Measurements from ENCODE around the gene PFDN6.

Gene PFDN6

GRCh38 chr6:33319939-33320314 lies 30.5 kb downstream of the PFDN6 start:
- POLR2A ChIA-PET = no interaction called here
- DNase-seq = no peak
- Histone ChIP-seq H3K9me3 (ENCODE audit: control extremely low read depth in 1 of 5, control insufficient read depth in 4 of 5, insufficient read depth in 2 of 5, low read depth in 1 of 5, low read length in 4 of 5) (no peaks in the 10 kb centered on the region), H3K4me1 (ENCODE audit: control extremely low read depth in 1 of 4, control insufficient read depth in 4 of 4, insufficient read depth in 4 of 4, low read length in 3 of 4) (peaks cover 10 to 77% (median 50%) of the 10 kb centered on the region in 4 experiments), H3K27me3 (replicated peaks in 2 of 5; ENCODE audit: control insufficient read depth in 4 of 5, insufficient read depth in 5 of 5, low read length in 4 of 5) (no peaks in the 10 kb centered on the region), H3K4me3 (ENCODE audit: control insufficient read depth in 1 of 7, extremely low read depth in 1 of 7, insufficient read depth in 4 of 7, low read depth in 2 of 7, low read length in 6 of 7) (no peak overlapping the region), H3K27ac (ENCODE audit: insufficient read depth in 1 of 2, low read depth in 1 of 2, low read length in 2 of 2, poor library complexity in 1 of 2, severe bottlenecking in 2 of 2) (peak overlapping the region in 1 of 2 experiments; percentile 28), H3K36me3 (ENCODE audit: control insufficient read depth in 4 of 4, insufficient read depth in 4 of 4, low read length in 3 of 4) (peaks cover 8 to 39% (median 29%) of the 10 kb centered on the region in 4 experiments)
- CTCF ChIA-PET = no interaction called here
- WGBS (ENCODE audit: insufficient coverage) = 90% methylated on average over 3 of the region's 3 CpGs

DNA sequence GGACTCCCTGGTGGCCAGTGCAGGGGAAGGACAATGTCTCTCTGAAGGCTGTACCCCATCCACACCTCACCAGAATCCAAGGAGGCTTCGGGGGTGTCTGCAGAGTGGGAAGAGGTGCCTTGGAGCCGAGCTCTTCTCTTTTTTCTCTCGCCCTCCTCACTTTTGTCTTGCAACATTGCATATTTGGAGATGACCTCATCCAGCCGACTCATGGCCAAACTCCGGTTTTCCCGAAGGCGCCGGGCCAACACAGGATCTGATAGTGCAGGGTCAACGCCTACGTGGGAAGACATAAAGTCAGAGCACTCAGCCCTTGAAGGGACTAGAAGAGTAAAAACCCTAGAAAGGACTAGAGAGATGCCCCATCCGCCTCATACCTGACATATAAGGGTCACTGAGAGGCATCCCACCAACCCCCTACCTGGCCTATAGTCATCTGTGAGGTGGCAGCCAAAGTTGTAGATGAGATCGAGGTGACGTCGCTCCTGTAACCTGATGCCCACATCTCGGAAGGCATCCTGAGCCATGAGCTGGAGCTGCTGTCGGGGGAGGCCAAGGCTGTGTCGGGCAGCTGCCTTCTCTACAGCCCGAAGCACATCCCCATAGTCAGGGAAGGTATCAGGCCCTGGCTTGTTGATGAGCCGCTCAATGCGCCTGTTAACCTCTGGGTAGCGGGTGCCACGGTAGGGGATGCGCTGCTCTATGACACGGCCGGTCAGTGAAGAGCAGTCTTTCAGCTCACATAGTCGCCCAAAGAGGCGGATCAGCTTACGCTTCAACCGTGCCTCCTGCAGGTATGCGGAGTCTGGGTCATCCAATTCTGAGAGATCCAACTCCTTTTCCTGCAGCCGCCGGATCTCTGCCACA lies 31.1 kb downstream of the PFDN6 start:
- peak overlapping the region in 1 of 2 experiments; percentile 28 for H3K27ac ChIP-seq (ENCODE audit: insufficient read depth in 1 of 2, low read depth in 1 of 2, low read length in 2 of 2, poor library complexity in 1 of 2, severe bottlenecking in 2 of 2)
- peaks cover 10 to 71% (median 44%) of the 10 kb centered on the region in 4 experiments for H3K4me1 ChIP-seq (ENCODE audit: control extremely low read depth in 1 of 4, control insufficient read depth in 4 of 4, insufficient read depth in 4 of 4, low read length in 3 of 4)
- CTCF ChIA-PET = interaction anchor here (0.6 to 0.9 kb wide), 2 partner anchors 9 to 22 kb away, joined by 3 read pairs; no protein-coding TSS in a partner anchor
- POLR2A ChIA-PET = interaction anchor here (0.5 kb wide), 1 partner anchor 15 kb away, joined by 3 read pairs; no protein-coding TSS in a partner anchor
- H3K36me3 ChIP-seq (ENCODE audit: control insufficient read depth in 4 of 4, insufficient read depth in 4 of 4, low read length in 3 of 4) = peaks cover 8 to 37% (median 29%) of the 10 kb centered on the region in 4 experiments
- WGBS (ENCODE audit: insufficient coverage) = 96% methylated on average over 28 of the region's 32 CpGs
- no peak for DNase-seq
- peak overlapping the region in 1 of 7 experiments; percentile 37 for H3K4me3 ChIP-seq (ENCODE audit: control insufficient read depth in 1 of 7, extremely low read depth in 1 of 7, insufficient read depth in 4 of 7, low read depth in 2 of 7, low read length in 6 of 7)
- H3K9me3 ChIP-seq (ENCODE audit: control extremely low read depth in 1 of 5, control insufficient read depth in 4 of 5, insufficient read depth in 2 of 5, low read depth in 1 of 5, low read length in 4 of 5) = no peaks in the 10 kb centered on the region
- H3K27me3 ChIP-seq (replicated peaks in 2 of 5; ENCODE audit: control insufficient read depth in 4 of 5, insufficient read depth in 5 of 5, low read length in 4 of 5) = no peaks in the 10 kb centered on the region

DNA sequence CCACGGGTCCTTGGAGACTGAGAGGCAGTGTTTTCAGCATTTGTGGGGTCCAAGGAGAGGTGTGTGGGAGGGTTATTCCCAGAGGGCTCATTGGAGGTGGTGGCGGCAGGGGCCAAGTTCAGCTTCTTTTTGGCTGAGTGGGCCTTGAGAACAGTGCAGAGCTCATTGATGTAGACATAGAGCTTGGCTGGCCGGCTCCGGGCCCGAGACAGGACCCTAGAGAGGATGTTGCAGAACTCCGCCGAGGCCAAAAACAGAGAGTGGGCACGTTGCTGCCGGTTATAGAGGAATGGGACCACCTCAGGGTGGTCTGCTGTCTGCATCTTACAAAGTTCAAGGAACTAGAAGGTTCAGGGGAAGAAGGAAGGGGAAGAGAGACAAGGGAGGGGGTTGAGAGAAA lies 31.8 kb downstream of the PFDN6 start:
- H3K9me3 ChIP-seq (ENCODE audit: control extremely low read depth in 1 of 5, control insufficient read depth in 4 of 5, insufficient read depth in 2 of 5, low read depth in 1 of 5, low read length in 4 of 5) = no peaks in the 10 kb centered on the region
- DNase-seq = no peak
- no peaks in the 10 kb centered on the region for H3K27me3 ChIP-seq (replicated peaks in 2 of 5; ENCODE audit: control insufficient read depth in 4 of 5, insufficient read depth in 5 of 5, low read length in 4 of 5)
- CTCF ChIA-PET = interaction anchor here (0.9 kb wide), 1 partner anchor 9 kb away, joined by 3 read pairs; no protein-coding TSS in a partner anchor
- 87% methylated on average over 8 of the region's 9 CpGs for WGBS (ENCODE audit: insufficient coverage)
- POLR2A ChIA-PET = interaction anchor here (0.5 kb wide), 1 partner anchor 14 kb away, joined by 3 read pairs; no protein-coding TSS in a partner anchor
- peaks cover 8 to 36% (median 27%) of the 10 kb centered on the region in 4 experiments for H3K36me3 ChIP-seq (ENCODE audit: control insufficient read depth in 4 of 4, insufficient read depth in 4 of 4, low read length in 3 of 4)
- H3K4me3 ChIP-seq (ENCODE audit: control insufficient read depth in 1 of 7, extremely low read depth in 1 of 7, insufficient read depth in 4 of 7, low read depth in 2 of 7, low read length in 6 of 7) = peak overlapping the region in 2 of 7 experiments; percentile 91 to 93
- H3K27ac ChIP-seq (ENCODE audit: insufficient read depth in 1 of 2, low read depth in 1 of 2, low read length in 2 of 2, poor library complexity in 1 of 2, severe bottlenecking in 2 of 2) = peak overlapping the region; percentile 25 to 94
- H3K4me1 ChIP-seq (ENCODE audit: control extremely low read depth in 1 of 4, control insufficient read depth in 4 of 4, insufficient read depth in 4 of 4, low read length in 3 of 4) = peaks cover 10 to 67% (median 42%) of the 10 kb centered on the region in 4 experiments

DNA sequence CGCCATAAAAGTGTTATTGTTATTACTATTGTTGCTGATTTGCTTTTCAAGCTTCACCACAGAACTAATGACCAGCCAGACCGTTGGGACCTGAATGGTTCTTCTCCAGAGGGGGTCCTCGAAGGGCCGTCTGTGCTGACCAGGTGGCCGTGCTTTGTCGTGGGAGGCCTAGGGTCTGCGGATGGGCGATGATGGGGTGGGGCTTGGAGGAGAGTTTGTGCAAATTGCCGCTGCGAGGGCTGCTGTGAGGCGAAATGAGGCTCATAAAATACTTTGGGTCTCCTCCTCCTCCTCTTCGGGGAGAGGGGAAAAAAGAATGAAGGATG lies 34.2 kb downstream of the PFDN6 start:
- ChIA-PET CTCF (interaction anchor here (0.7 to 1.4 kb wide), 3 partner anchors 9 to 25 kb away, joined by 3 read pairs; no protein-coding TSS in a partner anchor), POLR2A (interaction anchor here (0.6 to 1.3 kb wide), 4 partner anchors 10 to 52 kb away, joined by 3 to 4 read pairs (median 3); partner anchors contain the start of genes RPS18 and VPS52)
- Histone ChIP-seq H3K9me3 (ENCODE audit: control extremely low read depth in 1 of 5, control insufficient read depth in 4 of 5, insufficient read depth in 2 of 5, low read depth in 1 of 5, low read length in 4 of 5) (no peaks in the 10 kb centered on the region), H3K4me1 (ENCODE audit: control extremely low read depth in 1 of 4, control insufficient read depth in 4 of 4, insufficient read depth in 4 of 4, low read length in 3 of 4) (peaks cover 10 to 51% (median 31%) of the 10 kb centered on the region in 4 experiments), H3K27ac (ENCODE audit: insufficient read depth in 1 of 2, low read depth in 1 of 2, low read length in 2 of 2, poor library complexity in 1 of 2, severe bottlenecking in 2 of 2) (peak overlapping the region; percentile 85 to 94), H3K36me3 (ENCODE audit: control insufficient read depth in 4 of 4, insufficient read depth in 4 of 4, low read length in 3 of 4) (peaks cover 8 to 33% (median 25%) of the 10 kb centered on the region in 4 experiments), H3K4me3 (ENCODE audit: control insufficient read depth in 1 of 7, extremely low read depth in 1 of 7, insufficient read depth in 4 of 7, low read depth in 2 of 7, low read length in 6 of 7) (peak overlapping the region; percentile 50 to 94 (median 90)), H3K27me3 (replicated peaks in 2 of 5; ENCODE audit: control insufficient read depth in 4 of 5, insufficient read depth in 5 of 5, low read length in 4 of 5) (no peaks in the 10 kb centered on the region)
- DNase-seq = peak in 1 of 3 donors; percentile 32
- 0% methylated on average over 7 of the region's 12 CpGs for WGBS (ENCODE audit: insufficient coverage)

- H3K27me3 ChIP-seq (replicated peaks in 2 of 5; ENCODE audit: control insufficient read depth in 4 of 5, insufficient read depth in 5 of 5, low read length in 4 of 5) = no peaks in the 10 kb centered on the region
- ChIA-PET POLR2A (interaction anchor here (0.6 to 1.3 kb wide), 4 partner anchors 11 to 52 kb away, joined by 3 to 4 read pairs (median 3); partner anchors contain the start of genes RPS18 and VPS52), CTCF (interaction anchor here (0.6 to 1.4 kb wide), 4 partner anchors 8 to 98 kb away, joined by 3 read pairs; no protein-coding TSS in a partner anchor)
- H3K9me3 ChIP-seq (ENCODE audit: control extremely low read depth in 1 of 5, control insufficient read depth in 4 of 5, insufficient read depth in 2 of 5, low read depth in 1 of 5, low read length in 4 of 5) = no peaks in the 10 kb centered on the region
- 0% methylated on average over 6 of the region's 7 CpGs for WGBS (ENCODE audit: insufficient coverage)
- DNase-seq = peak; percentile 47 to 71 (median 68)
- peaks cover 8 to 27% (median 21%) of the 10 kb centered on the region in 4 experiments for H3K36me3 ChIP-seq (ENCODE audit: control insufficient read depth in 4 of 4, insufficient read depth in 4 of 4, low read length in 3 of 4)
- H3K4me3 ChIP-seq (ENCODE audit: control insufficient read depth in 1 of 7, extremely low read depth in 1 of 7, insufficient read depth in 4 of 7, low read depth in 2 of 7, low read length in 6 of 7) = peak overlapping the region in 6 of 7 experiments; percentile 79 to 94 (median 90)
- H3K27ac ChIP-seq (ENCODE audit: insufficient read depth in 1 of 2, low read depth in 1 of 2, low read length in 2 of 2, poor library complexity in 1 of 2, severe bottlenecking in 2 of 2) = peak overlapping the region in 1 of 2 experiments; percentile 94
- H3K4me1 ChIP-seq (ENCODE audit: control extremely low read depth in 1 of 4, control insufficient read depth in 4 of 4, insufficient read depth in 4 of 4, low read length in 3 of 4) = peaks cover 10 to 46% (median 28%) of the 10 kb centered on the region in 4 experiments
Measured at GRCh38 chr6:33324125-33324524, 34.7 kb downstream of the PFDN6 start.

DNA sequence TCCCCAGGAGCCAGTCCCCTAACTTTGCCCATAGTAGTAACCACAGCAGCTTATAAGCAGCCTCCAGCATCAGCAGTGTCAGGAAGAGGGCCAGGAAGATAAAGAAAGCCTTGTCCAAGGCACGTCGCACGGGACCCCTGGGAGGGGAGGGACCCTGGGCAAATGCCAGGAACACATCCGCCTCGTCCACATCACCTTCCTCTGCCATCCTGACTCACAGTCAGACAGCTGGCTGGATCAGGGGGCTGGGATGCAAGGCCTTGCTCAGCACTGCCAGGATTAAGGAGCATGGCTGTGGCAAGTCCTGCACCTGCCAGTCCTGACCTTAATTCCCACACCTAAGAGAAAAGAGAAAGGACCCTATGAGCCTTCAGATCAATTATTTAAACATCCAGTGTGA lies 39.7 kb downstream of the PFDN6 start:
- Histone ChIP-seq H3K4me1 (ENCODE audit: control extremely low read depth in 1 of 4, control insufficient read depth in 4 of 4, insufficient read depth in 4 of 4, low read length in 3 of 4) (peaks cover 3 to 9% (median 5%) of the 10 kb centered on the region in 4 experiments), H3K9me3 (ENCODE audit: control extremely low read depth in 1 of 5, control insufficient read depth in 4 of 5, insufficient read depth in 2 of 5, low read depth in 1 of 5, low read length in 4 of 5) (no peaks in the 10 kb centered on the region), H3K27ac (ENCODE audit: insufficient read depth in 1 of 2, low read depth in 1 of 2, low read length in 2 of 2, poor library complexity in 1 of 2, severe bottlenecking in 2 of 2) (no peak overlapping the region), H3K36me3 (ENCODE audit: control insufficient read depth in 4 of 4, insufficient read depth in 4 of 4, low read length in 3 of 4) (no peaks in the 10 kb centered on the region), H3K4me3 (ENCODE audit: control insufficient read depth in 1 of 7, extremely low read depth in 1 of 7, insufficient read depth in 4 of 7, low read depth in 2 of 7, low read length in 6 of 7) (no peak overlapping the region), H3K27me3 (replicated peaks in 2 of 5; ENCODE audit: control insufficient read depth in 4 of 5, insufficient read depth in 5 of 5, low read length in 4 of 5) (no peaks in the 10 kb centered on the region)
- DNase-seq = no peak
- CTCF ChIA-PET = interaction anchor here (0.6 to 1.0 kb wide), 3 partner anchors 11 to 229 kb away, joined by 4 to 5 read pairs (median 4); partner anchors contain the start of gene ZBTB22
- POLR2A ChIA-PET = no interaction called here
- 93% methylated on average over 3 of the region's 5 CpGs for WGBS (ENCODE audit: insufficient coverage)

Data from common myeloid progenitor, CD34-positive (primary cell).